IMR-90 (cell line): ENCODE results near the gene SCFD1. TPM values are rescaled to one million over a fixed set of nuclear protein-coding genes. Genes with fewer than 3 reads are reported as not detected.
A peak's percentile ranks its signal among the peaks of the same experiment; 100 is the strongest.
"Not testable (repeated sequence)": the region's sequence is repeated elsewhere in the genome, so short reads cannot be mapped to it uniquely, and the experiment has no call there.

ENCODE experiments used
- ATAC-seq: fragments of 200-7000 bp; cut with Tn5 transposase; 2 replicates; pipeline ENCODE4 v1.9.1; 2020; ENCODE audit warnings: low read depth, mild to moderate bottlenecking, moderate library complexity
- BruUV-seq: library from RNA; stranded (reverse); fragments of 400-500 nt; replicated peaks from 2 replicates; lab custom pipeline; 2021; lab: Mats Ljungman, UMichigan
- CTCF ChIA-PET: fragments of 300-600 bp; formaldehyde crosslinking; extraction: SDS; loops from one replicate; lab custom pipeline; 2021; ENCODE audit warnings: antibody characterized with exemption; lab: Yijun Ruan, JAX
- POLR2A ChIA-PET: fragments of 300-600 bp; sonication (Branson Sonifier 250); formaldehyde crosslinking; loops from one replicate; lab custom pipeline; 2022; ENCODE audit warnings: antibody characterized with exemption; ENCODE audit not compliant: unreplicated experiment; lab: Charles Lee
- DNase-seq: peaks from one replicate; pipeline ENCODE4 v3.0.0; 2013
- H2AFZ ChIP-seq: replicated peaks from 2 replicates; pipeline ENCODE3; 2013; ENCODE audit warnings: low read length, mild to moderate bottlenecking; ENCODE audit not compliant: poor library complexity
- H2AK5ac ChIP-seq: 2 replicates; pipeline ENCODE4 v1.6.1; 2013; ENCODE audit warnings: low read depth, low read length, inconsistent platforms
- H2AK9ac ChIP-seq: replicated peaks from 2 replicates; pipeline ENCODE3; 2013; ENCODE audit warnings: mild to moderate bottlenecking, low read depth, low read length, moderate library complexity; ENCODE audit not compliant: poor library complexity
- H2BK120ac ChIP-seq: 2 replicates; pipeline ENCODE4 v1.6.1; 2013; ENCODE audit warnings: low read depth, low read length, inconsistent platforms
- H2BK15ac ChIP-seq: 3 replicates; pipeline ENCODE4 v1.6.1; 2013; ENCODE audit warnings: low read depth, low read length, inconsistent platforms
- H2BK20ac ChIP-seq: 2 replicates; pipeline ENCODE4 v1.6.1; 2013; ENCODE audit warnings: low read depth, mild to moderate bottlenecking, inconsistent platforms, low read length, moderate library complexity
- H2BK5ac ChIP-seq: 2 replicates; pipeline ENCODE4 v1.6.1; 2013; ENCODE audit warnings: mild to moderate bottlenecking, low read depth, low read length, inconsistent platforms; ENCODE audit not compliant: poor library complexity, severe bottlenecking
- H3K14ac ChIP-seq: replicated peaks from 2 replicates; pipeline ENCODE4 v1.6.1; 2013; ENCODE audit warnings: low read depth, low read length, inconsistent platforms
- H3K18ac ChIP-seq: 2 replicates; pipeline ENCODE4 v1.6.1; 2013; ENCODE audit warnings: low read depth, low read length, control low read depth
- H3K23ac ChIP-seq: 2 replicates; pipeline ENCODE4 v1.6.1; 2013; ENCODE audit warnings: low read depth, low read length, inconsistent platforms
- H3K27ac ChIP-seq: 2 replicates; pipeline ENCODE4 v1.5.1; 2013; ENCODE audit warnings: mild to moderate bottlenecking, control low read depth, low read length; ENCODE audit not compliant: insufficient read depth
- H3K27me3 ChIP-seq: 2 replicates; pipeline ENCODE4 v1.6.1; 2013; ENCODE audit warnings: low read length; ENCODE audit not compliant: control insufficient read depth, insufficient read depth
- H3K36me3 ChIP-seq: 2 replicates; pipeline ENCODE4 v1.6.1; 2013; ENCODE audit warnings: low read length, mixed read lengths; ENCODE audit not compliant: control insufficient read depth, insufficient read depth
- H3K4ac ChIP-seq: 2 replicates; pipeline ENCODE4 v1.6.1; 2013; ENCODE audit warnings: low read depth, low read length, inconsistent platforms
- H3K4me1 ChIP-seq: 2 replicates; pipeline ENCODE4 v1.6.1; 2013; ENCODE audit warnings: low read length, mixed read lengths; ENCODE audit not compliant: control insufficient read depth, insufficient read depth
- H3K4me2 ChIP-seq: 2 replicates; pipeline ENCODE4 v1.6.1; 2013; ENCODE audit warnings: low read depth, mild to moderate bottlenecking, control low read depth, low read length, moderate library complexity
- H3K4me3 ChIP-seq: 2 replicates; pipeline ENCODE4 v1.5.1; 2013; ENCODE audit warnings: low read depth, mild to moderate bottlenecking, control low read depth, low read length, moderate library complexity; ENCODE audit not compliant: insufficient read depth
- H3K56ac ChIP-seq: 2 replicates; pipeline ENCODE4 v1.6.1; 2013; ENCODE audit warnings: low read length, inconsistent platforms; ENCODE audit not compliant: insufficient read depth; ENCODE audit errors: extremely low read depth
- H3K79me1 ChIP-seq, 2 experiments: 2 replicates each; pipeline ENCODE4 v1.6.1; 2013; ENCODE audit warnings: low read length in 2 of 2, inconsistent platforms in 1 of 2, low read depth in 1 of 2
- H3K9ac ChIP-seq: 2 replicates; pipeline ENCODE4 v1.6.1; 2013; ENCODE audit warnings: low read depth, low read length, control low read depth
- H3K9me1 ChIP-seq: 2 replicates; pipeline ENCODE4 v1.6.1; 2013; ENCODE audit warnings: low read length, inconsistent platforms; ENCODE audit not compliant: insufficient read depth
- H3K9me3 ChIP-seq: 2 replicates; pipeline ENCODE4 v1.6.1; 2013; ENCODE audit warnings: low read length; ENCODE audit not compliant: control insufficient read depth, insufficient read depth
- H4K20me1 ChIP-seq: 2 replicates; pipeline ENCODE4 v1.6.1; 2013; ENCODE audit warnings: low read length, inconsistent platforms; ENCODE audit not compliant: insufficient read depth
- H4K5ac ChIP-seq: 2 replicates; pipeline ENCODE4 v1.6.1; 2013; ENCODE audit warnings: mild to moderate bottlenecking, low read depth, low read length, control low read depth
- H4K8ac ChIP-seq, 2 experiments: 2 replicates each; pipeline ENCODE4 v1.6.1; 2013; ENCODE audit warnings: low read depth in 2 of 2, low read length in 2 of 2, control low read depth in 1 of 2, inconsistent platforms in 1 of 2
- H4K91ac ChIP-seq: 2 replicates; pipeline ENCODE4 v1.6.1; 2013; ENCODE audit warnings: low read depth, low read length, inconsistent platforms; ENCODE audit not compliant: insufficient read depth
- BHLHE40 ChIP-seq: fragments of 150-350 bp; IDR thresholded peaks from 2 replicates; pipeline ENCODE4 v1.6.1; 2016; ENCODE audit warnings: mild to moderate bottlenecking, low read depth, low read length
- CEBPB ChIP-seq: IDR thresholded peaks from 2 replicates; pipeline ENCODE4 v1.6.1; 2012; ENCODE audit warnings: low read depth, low read length, improper control_type of control experiment
- WGBS, 2 experiments: methylation state at CpG; one replicate each; pipeline versions ENCODE4 v1.1.5 to v1.1.7; 2013; ENCODE audit warnings: missing lambda C conversion rate in 2 of 2; ENCODE audit not compliant: insufficient read length in 1 of 2; ENCODE audit errors: extremely low coverage in 2 of 2; 5-methylcytosine and 5-hydroxymethylcytosine counted together
- dilution Hi-C: fragments of 300-500 bp; cut with HindIII; formaldehyde crosslinking; loops from one replicate; pipeline ENCODE4 v1.14.3; 2018; ENCODE audit warnings: low sequenced_read_pairs; ENCODE audit not compliant: unreplicated experiment
- in situ Hi-C: fragments of 300-500 bp; cut with MboI; formaldehyde crosslinking; loops from 3 replicates; pipeline ENCODE4 v1.14.3; 2019; ENCODE audit warnings: low sequenced_read_pairs, inconsistent platforms, mixed read lengths
- intact Hi-C: fragments of 100-400 bp; cut with micrococcal nuclease; formaldehyde crosslinking; loops from 2 replicates; pipeline ENCODE4 v1.10.0; 2022
- polyA plus RNA-seq, 3 experiments: library from polyadenylated mRNA; depleted of rRNA; stranded (reverse); fragments of >200 nt; gene quantifications; 2 replicates each; pipeline ENCODE4 v1.2.3, GENCODE V29; 2012; ENCODE audit warnings: low replicate concordance in 1 of 3
- total RNA-seq: library from RNA; depleted of rRNA; stranded (reverse); fragments of >200 nt; gene quantifications from 2 replicates; pipeline ENCODE4 v1.2.3, GENCODE V29; 2012

The SCFD1 gene
- total and polyA plus RNA-seq, 2 of the 4 experiments (the other 2 are of a cell fraction), result 51.4 to 74.0 TPM

- POLR2A ChIA-PET, result no interaction called here
- H2BK5ac ChIP-seq, result no peak overlapping the region
- H3K4me1 ChIP-seq, result peaks cover 2% of the 10 kb centered on the region; the same call in 1 of the 2 replicates
- ATAC-seq, result no peak
- no peak overlapping the region for H3K4me3 ChIP-seq
- no peak overlapping the region for H3K9ac ChIP-seq
- no peak overlapping the region for H3K4ac ChIP-seq
- no peak overlapping the region for H2BK120ac ChIP-seq
- no peak overlapping the region for H3K56ac ChIP-seq
- WGBS, 2 experiments, result no CpG with 5 or more reads among the region's 3 CpGs
- H3K27me3 ChIP-seq, result no peaks in the 10 kb centered on the region
- no peak overlapping the region for H2BK20ac ChIP-seq
- no peak overlapping the region for H3K14ac ChIP-seq
- no peak for TF ChIP-seq BHLHE40
- peak; percentile 52 for TF ChIP-seq CEBPB
- no peak overlapping the region for H4K8ac ChIP-seq
- no peak overlapping the region for H2BK15ac ChIP-seq
- dilution Hi-C loops, result no loop called here
- H3K18ac ChIP-seq, result no peak overlapping the region
- no peak overlapping the region for H4K91ac ChIP-seq
- peaks cover 19 to 26% of the 10 kb centered on the region in 2 experiments for H3K79me1 ChIP-seq
- in situ Hi-C loops, result loop anchor here (10.0 kb wide), 1 partner anchor 229 kb away; no protein-coding TSS in a partner anchor
- H4K5ac ChIP-seq, result no peak overlapping the region
- H3K9me3 ChIP-seq, result no peaks in the 10 kb centered on the region
- no peaks in the 10 kb centered on the region; the same call in 1 of the 2 replicates for H4K20me1 ChIP-seq
- no peak overlapping the region for H3K4me2 ChIP-seq
- no peak overlapping the region for H2AK5ac ChIP-seq
- H3K36me3 ChIP-seq, result peaks cover 26% of the 10 kb centered on the region
- H3K27ac ChIP-seq, result no peak overlapping the region
- CTCF ChIA-PET, result interaction anchor here (0.6 to 0.7 kb wide), 2 partner anchors 30 to 471 kb away, joined by 4 to 5 read pairs; no protein-coding TSS in a partner anchor
- H2AK9ac ChIP-seq, result no peak overlapping the region
- H2AFZ ChIP-seq, result no peak overlapping the region
- H3K23ac ChIP-seq, result no peak overlapping the region
- BruUV-seq, result no TSS peak
- intact Hi-C loops, result no loop called here
- peaks cover 6% of the 10 kb centered on the region for H3K9me1 ChIP-seq
- no peak for DNase-seq
Observed at GRCh38 chr14:30603402-30603801, 18.7 kb upstream of the SCFD1 start.

GRCh38 chr14:30604696-30605095 lies 17.4 kb upstream of the SCFD1 start:
- H3K14ac ChIP-seq, H2BK20ac ChIP-seq, H3K27ac ChIP-seq, CTCF ChIA-PET, H3K4me2 ChIP-seq, H4K8ac ChIP-seq, H3K4me1 ChIP-seq, H2AFZ ChIP-seq, H4K20me1 ChIP-seq, H2BK120ac ChIP-seq, H3K9me3 ChIP-seq, DNase-seq, POLR2A ChIA-PET, H2BK15ac ChIP-seq, H2BK5ac ChIP-seq, H3K9me1 ChIP-seq, H3K23ac ChIP-seq, H3K9ac ChIP-seq, dilution Hi-C loops, H3K4ac ChIP-seq, H3K18ac ChIP-seq, H3K4me3 ChIP-seq, H3K27me3 ChIP-seq, H4K5ac ChIP-seq, H3K56ac ChIP-seq, H4K91ac ChIP-seq, H2AK9ac ChIP-seq, H2AK5ac ChIP-seq, ATAC-seq, BruUV-seq: not testable (repeated sequence)
- Histone ChIP-seq H3K79me1 (peaks cover 21 to 34% of the 10 kb centered on the region in 2 experiments), H3K36me3 (peaks cover 21% of the 10 kb centered on the region)
- intact Hi-C loops, result loop anchor here (5.0 kb wide), 1 partner anchor 42 kb away; no protein-coding TSS in a partner anchor
- WGBS, 2 experiments, result no CpG with 5 or more reads among the region's 8 CpGs
- in situ Hi-C loops, result loop anchor here (10.0 kb wide), 1 partner anchor 230 kb away; no protein-coding TSS in a partner anchor
